HCT116 (cell line): Measurements from ENCODE around the gene LHX4. TPM values are rescaled to one million over a fixed set of nuclear protein-coding genes. Genes with fewer than 3 reads are reported as not detected.

Experiments used
- ATAC-seq: fragments of 200-7000 bp; cut with Tn5 transposase; 2 replicates; pipeline ENCODE4 v1.9.1; 2020; ENCODE audit warnings: mild to moderate bottlenecking, moderate library complexity
- BruUV-seq: library from RNA; stranded (reverse); fragments of 400-500 nt; replicated peaks from 2 replicates; lab custom pipeline; 2021; lab: Mats Ljungman, UMichigan
- CTCF ChIA-PET: fragments of 300-600 bp; sonication (Branson Sonifier 250); formaldehyde crosslinking; loops from one replicate; lab custom pipeline; 2021; ENCODE audit warnings: antibody characterized with exemption; lab: Charles Lee
- POLR2A ChIA-PET: fragments of 300-600, 350-600 bp; sonication (Branson Sonifier 250); formaldehyde crosslinking; loops from one replicate; lab custom pipeline; 2021; ENCODE audit warnings: antibody characterized with exemption; lab: Charles Lee
- RAD21 ChIA-PET, 2 experiments: fragments of 300-600 bp; sonication (Branson Sonifier 250); formaldehyde crosslinking; loops; one replicate each; lab custom pipeline; 2023; ENCODE audit warnings: low total read pairs in 2 of 2; ENCODE audit not compliant: uncharacterized antibody in 2 of 2, unreplicated experiment in 2 of 2, low non-redundant PET in 1 of 2; lab: Charles Lee
- DNase-seq: peaks from one replicate; pipeline ENCODE4 v3.0.0-alpha.2; 2010; ENCODE audit warnings: low read depth, low spot score
- H2AFZ ChIP-seq: fragments of 200-600 bp; shearing (Covaris generic), sonication (generic); 2 replicates; pipeline ENCODE4 v1.6.1; 2017; ENCODE audit warnings: low read depth, mixed run types, mixed read lengths, antibody characterized with exemption, low read length; ENCODE audit not compliant: poor library complexity, severe bottlenecking
- H3K27ac ChIP-seq: 2 replicates; pipeline ENCODE4 v1.5.1; 2012; ENCODE audit warnings: low read depth, low read length
- H3K27me3 ChIP-seq: fragments of 200-600 bp; sonication (generic); 2 replicates; pipeline ENCODE4 v1.6.1; 2016; ENCODE audit warnings: mixed run types, low read length, mixed read lengths; ENCODE audit not compliant: insufficient read depth
- H3K36me3 ChIP-seq, 2 experiments: fragments of 200-500 bp in 1 of 2; fragments of 200-600 bp in 1 of 2; sonication (Bioruptor generic) in 1 of 2; sonication (generic) in 1 of 2; 2 replicates each; pipeline versions ENCODE4 v1.5.1 to v1.6.1; 2014 to 2016; ENCODE audit warnings: low read length in 2 of 2, inconsistent platforms in 1 of 2, mixed read lengths in 1 of 2, mixed run types in 1 of 2; ENCODE audit not compliant: insufficient read depth in 2 of 2, control insufficient read depth in 1 of 2
- H3K4me1 ChIP-seq, 2 experiments: fragments of 200-600 bp in 1 of 2; sonication (generic) in 1 of 2; 2 replicates each; pipeline versions ENCODE4 v1.5.1 to v1.6.1; 2012 to 2017; ENCODE audit warnings: low read length in 2 of 2, inconsistent platforms in 1 of 2, mild to moderate bottlenecking in 1 of 2, mixed read lengths in 1 of 2, mixed run types in 1 of 2, moderate library complexity in 1 of 2; ENCODE audit not compliant: insufficient read depth in 2 of 2, control insufficient read depth in 1 of 2
- H3K4me2 ChIP-seq: fragments of 200-600 bp; sonication (generic); 2 replicates; pipeline ENCODE4 v1.6.1; 2017; ENCODE audit warnings: mixed run types, low read length, mixed read lengths
- H3K4me3 ChIP-seq, 2 experiments: fragments of 200-600 bp in 1 of 2; sonication (generic) in 1 of 2; replicated peaks in 1 of 2; 2 replicates each; pipeline ENCODE4 v1.5.1; 2011 to 2016; ENCODE audit warnings: low read length in 2 of 2, control low read depth in 1 of 2, low read depth in 1 of 2, mild to moderate bottlenecking in 1 of 2, mixed read lengths in 1 of 2, mixed run types in 1 of 2
- H3K79me2 ChIP-seq: fragments of 200-600 bp; sonication (generic); 2 replicates; pipeline ENCODE4 v1.6.1; 2017; ENCODE audit warnings: mild to moderate bottlenecking, mixed run types, low read length, moderate library complexity, mixed read lengths; ENCODE audit not compliant: insufficient read depth
- H3K9ac ChIP-seq: fragments of 200-600 bp; sonication (generic); 2 replicates; pipeline ENCODE4 v1.6.1; 2016; ENCODE audit warnings: low read length, mixed read lengths
- H3K9me2 ChIP-seq: fragments of 200-600 bp; sonication (generic), shearing (Covaris generic); 2 replicates; pipeline ENCODE4 v1.6.1; 2017; ENCODE audit warnings: mixed run types, mild to moderate bottlenecking, moderate library complexity; ENCODE audit not compliant: insufficient read depth
- H3K9me3 ChIP-seq, 2 experiments: fragments of 200-500 bp in 1 of 2; fragments of 200-600 bp in 1 of 2; sonication (Bioruptor generic) in 1 of 2; sonication (generic) in 1 of 2; 2 replicates each; pipeline ENCODE4 v1.6.1; 2014 to 2017; ENCODE audit warnings: low read length in 2 of 2, mixed read lengths in 2 of 2, inconsistent platforms in 1 of 2, low read depth in 1 of 2, mild to moderate bottlenecking in 1 of 2, mixed run types in 1 of 2, moderate library complexity in 1 of 2; ENCODE audit not compliant: control insufficient read depth in 1 of 2, insufficient read depth in 1 of 2
- H4K20me1 ChIP-seq: fragments of 200-600 bp; sonication (generic), shearing (Covaris generic); 2 replicates; pipeline ENCODE4 v1.6.1; 2017; ENCODE audit warnings: mixed run types, mild to moderate bottlenecking, moderate library complexity; ENCODE audit not compliant: insufficient read depth
- ELF1 ChIP-seq: IDR thresholded peaks from 2 replicates; pipeline ENCODE4 v1.6.1; 2012; ENCODE audit warnings: low read depth, borderline replicate concordance
- EZH2 ChIP-seq: fragments of 200-600 bp; sonication (generic); IDR thresholded peaks from 2 replicates; pipeline ENCODE4 v1.6.1; 2017; ENCODE audit warnings: antibody characterized with exemption, mixed run types
- EZH2phosphoT487 ChIP-seq: fragments of 200-600 bp; IDR thresholded peaks from 2 replicates; pipeline ENCODE4 v1.6.1; 2018; ENCODE audit warnings: antibody characterized with exemption, borderline replicate concordance
- RAD21 ChIP-seq: IDR thresholded peaks from 2 replicates; pipeline ENCODE4 v1.6.1; 2012; ENCODE audit warnings: low read depth, mild to moderate bottlenecking
- TCF7L2 ChIP-seq: IDR thresholded peaks from 2 replicates; pipeline ENCODE4 v1.7.0; 2011; ENCODE audit warnings: borderline replicate concordance, inconsistent platforms; ENCODE audit not compliant: insufficient read depth, insufficient read length; ENCODE audit errors: extremely low read depth
- ZFX ChIP-seq: fragments of 450-650 bp; IDR thresholded peaks from 2 replicates; pipeline ENCODE4 v1.6.1; 2017
- ZNF274 ChIP-seq: fragments of 200-500 bp; sonication (Bioruptor generic); IDR thresholded peaks from 2 replicates; pipeline ENCODE4 v1.6.1; 2014; ENCODE audit warnings: mild to moderate bottlenecking, low read depth, low read length, inconsistent platforms
- intact Hi-C: fragments of 100-400 bp; cut with micrococcal nuclease; formaldehyde crosslinking; loops from 2 replicates; pipeline ENCODE4 v1.10.0; 2022
- total RNA-seq: library from RNA; stranded (reverse); gene quantifications from one replicate; pipeline ENCODE4 v1.2.1, GENCODE V29; 2021; ENCODE audit not compliant: unreplicated experiment
- TF ChIP-seq, protein P1 (sequence below): IDR thresholded peaks from 2 replicates; pipeline ENCODE4 v1.6.1; 2012
- TF ChIP-seq, protein P2 (sequence below): IDR thresholded peaks from 2 replicates; pipeline ENCODE4 v1.6.1; 2012

Gene LHX4
- total RNA-seq, 1 experiment from 2014 or later = 0.44 TPM

DNA sequence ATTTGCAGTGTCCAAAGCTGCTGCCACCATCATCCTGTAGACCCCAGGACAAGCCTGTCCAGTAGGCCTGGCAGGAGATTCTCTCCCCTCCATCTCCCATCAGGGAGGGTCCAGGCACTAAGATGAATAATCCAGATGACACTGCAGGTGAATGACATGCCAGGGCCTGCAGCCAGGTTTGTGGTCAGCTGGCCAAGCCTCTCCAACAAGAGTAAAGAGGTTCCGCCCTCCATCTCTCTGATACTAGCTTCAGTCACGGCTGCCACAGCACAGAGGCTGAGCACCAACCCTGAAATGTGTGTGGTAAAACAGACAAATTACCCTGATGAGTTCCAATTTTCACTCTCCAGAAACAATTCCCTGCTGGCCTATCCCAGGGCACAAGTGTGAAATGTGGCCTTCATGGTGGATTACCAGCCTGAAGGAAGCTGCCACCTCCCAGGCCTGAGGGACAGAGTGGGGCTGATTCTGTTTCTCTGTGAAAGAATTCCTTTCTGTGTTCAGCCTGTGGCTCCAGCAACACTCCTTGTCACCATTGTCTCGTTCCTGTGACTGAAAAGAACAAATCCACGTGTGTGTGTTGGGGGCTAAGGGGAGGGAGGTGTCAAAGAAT lies 19.9 kb upstream of the LHX4 start (continued):
- TF ChIP-seq ZNF274 = no peak

DNA sequence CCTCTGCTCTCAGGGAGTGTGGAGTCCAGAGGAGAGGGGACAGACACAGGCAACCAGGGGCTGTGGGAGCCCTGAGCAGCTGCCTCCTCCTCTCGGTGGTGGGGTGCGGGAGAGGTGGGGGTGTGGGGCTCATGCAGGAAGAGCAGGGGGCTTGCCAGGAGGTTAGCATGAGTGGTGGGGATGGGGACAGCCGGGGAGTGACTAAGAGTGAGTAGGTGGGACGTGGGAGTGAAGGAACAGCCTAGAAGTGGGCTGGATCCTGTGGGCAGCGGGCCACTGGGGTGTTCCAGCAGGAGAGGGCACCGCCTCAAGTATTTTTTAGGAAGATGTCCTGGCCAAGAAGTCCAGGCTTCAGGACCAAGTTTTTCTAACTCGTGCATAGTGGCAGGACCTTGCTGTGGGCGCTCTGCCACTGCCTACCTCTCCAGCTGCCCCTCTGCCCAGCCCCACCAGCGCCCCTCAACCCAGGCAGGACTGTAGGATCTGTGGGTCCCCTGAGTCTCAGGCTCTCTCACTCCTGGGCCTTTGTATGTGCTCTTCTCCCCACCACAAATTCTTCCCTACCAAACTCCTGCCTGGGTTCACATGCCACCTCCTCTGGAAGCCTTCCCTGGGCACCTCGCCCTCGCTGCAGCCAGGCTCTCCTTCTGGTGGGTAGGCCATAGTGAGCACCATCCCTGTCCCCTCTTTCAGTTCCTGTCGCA lies 18.8 kb upstream of the LHX4 start:
- no peak for ATAC-seq

More for the DNA sequence above, 18.8 kb upstream of the LHX4 start:
- intact Hi-C loops = no loop called here
- peaks cover 0 to 8% of the 10 kb centered on the region in 2 experiments; a peak in 1 of 4 replicates for H3K4me1 ChIP-seq
- no peak overlapping the region for H3K27ac ChIP-seq
- no peaks in the 10 kb centered on the region for H4K20me1 ChIP-seq
- ChIA-PET RAD21 (no interaction called here), POLR2A (no interaction called here), CTCF (no interaction called here)
- H3K4me3 ChIP-seq = no peak overlapping the region
- no peaks in the 10 kb centered on the region for H3K79me2 ChIP-seq
- H3K9me3 ChIP-seq = no peaks in the 10 kb centered on the region
- DNase-seq = no peak
- no TSS peak for BruUV-seq
- no peaks in the 10 kb centered on the region for H3K9me2 ChIP-seq
- H2AFZ ChIP-seq = no peak overlapping the region
- no peak overlapping the region for H3K4me2 ChIP-seq
- TF ChIP-seq, protein P1, sequence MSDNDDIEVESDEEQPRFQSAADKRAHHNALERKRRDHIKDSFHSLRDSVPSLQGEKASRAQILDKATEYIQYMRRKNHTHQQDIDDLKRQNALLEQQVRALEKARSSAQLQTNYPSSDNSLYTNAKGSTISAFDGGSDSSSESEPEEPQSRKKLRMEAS = no peak
- TF ChIP-seq ZFX (no peak), TCF7L2 (no peak), ELF1 (no peak), ZNF274 (no peak), RAD21 (no peak), EZH2phosphoT487 (no peak), EZH2 (no peak)
- TF ChIP-seq, protein P2, sequence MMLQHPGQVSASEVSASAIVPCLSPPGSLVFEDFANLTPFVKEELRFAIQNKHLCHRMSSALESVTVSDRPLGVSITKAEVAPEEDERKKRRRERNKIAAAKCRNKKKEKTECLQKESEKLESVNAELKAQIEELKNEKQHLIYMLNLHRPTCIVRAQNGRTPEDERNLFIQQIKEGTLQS = no peak
- H3K36me3 ChIP-seq = no peaks in the 10 kb centered on the region
- H3K9ac ChIP-seq = no peak overlapping the region
- H3K27me3 ChIP-seq = no peaks in the 10 kb centered on the region
